ENCODE measurements around the gene IQCH.

IQCH gene

DNA sequence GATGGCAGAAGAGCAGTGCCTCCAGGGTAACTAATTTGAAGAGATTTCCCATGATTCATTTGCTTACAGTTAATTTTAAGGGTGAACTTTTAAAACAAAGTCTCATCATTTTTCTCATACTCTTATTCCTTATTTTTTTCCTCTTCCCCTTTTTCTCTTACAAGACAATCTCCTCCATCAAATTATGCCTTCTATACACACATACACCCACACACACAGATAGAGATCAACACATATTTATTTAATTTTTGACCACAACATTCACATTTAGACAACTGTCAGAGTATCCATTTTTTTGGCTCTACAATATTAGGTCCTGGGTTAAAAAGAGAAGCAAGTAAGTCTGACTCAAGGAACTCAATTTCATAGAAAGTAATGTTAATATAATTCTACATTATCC, 37.7 kb upstream of the IQCH start:
- DNase-seq (ENCODE audit: low read depth), result no peak
- TF ChIP-seq, protein P1, sequence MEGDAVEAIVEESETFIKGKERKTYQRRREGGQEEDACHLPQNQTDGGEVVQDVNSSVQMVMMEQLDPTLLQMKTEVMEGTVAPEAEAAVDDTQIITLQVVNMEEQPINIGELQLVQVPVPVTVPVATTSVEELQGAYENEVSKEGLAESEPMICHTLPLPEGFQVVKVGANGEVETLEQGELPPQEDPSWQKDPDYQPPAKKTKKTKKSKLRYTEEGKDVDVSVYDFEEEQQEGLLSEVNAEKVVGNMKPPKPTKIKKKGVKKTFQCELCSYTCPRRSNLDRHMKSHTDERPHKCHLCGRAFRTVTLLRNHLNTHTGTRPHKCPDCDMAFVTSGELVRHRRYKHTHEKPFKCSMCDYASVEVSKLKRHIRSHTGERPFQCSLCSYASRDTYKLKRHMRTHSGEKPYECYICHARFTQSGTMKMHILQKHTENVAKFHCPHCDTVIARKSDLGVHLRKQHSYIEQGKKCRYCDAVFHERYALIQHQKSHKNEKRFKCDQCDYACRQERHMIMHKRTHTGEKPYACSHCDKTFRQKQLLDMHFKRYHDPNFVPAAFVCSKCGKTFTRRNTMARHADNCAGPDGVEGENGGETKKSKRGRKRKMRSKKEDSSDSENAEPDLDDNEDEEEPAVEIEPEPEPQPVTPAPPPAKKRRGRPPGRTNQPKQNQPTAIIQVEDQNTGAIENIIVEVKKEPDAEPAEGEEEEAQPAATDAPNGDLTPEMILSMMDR (IDR thresholded peaks at IDR 0.05; ENCODE audit: insufficient read depth, low read depth, low read length, missing control alignments), result no peak
- no peak overlapping the region for H3K4me3 ChIP-seq (ENCODE audit: low read length)

DNA sequence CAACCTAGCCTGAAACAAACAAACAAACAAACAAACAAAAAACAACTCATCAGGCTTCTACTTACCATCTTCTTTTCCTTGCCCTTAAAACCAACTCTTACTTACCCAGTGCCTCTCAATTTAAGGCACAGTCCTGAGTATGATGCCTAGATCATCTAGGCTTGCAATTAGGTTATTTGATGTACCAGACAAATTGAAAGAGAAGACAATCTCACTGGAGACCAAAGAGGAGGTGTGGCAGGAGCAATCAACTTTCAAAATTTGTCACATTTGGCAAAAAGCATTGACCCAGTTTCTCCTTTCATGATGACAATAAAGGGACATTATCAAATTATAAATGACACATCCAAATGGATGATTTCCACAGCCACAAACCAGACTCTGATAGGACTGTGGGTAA, 36.2 kb upstream of the IQCH start:
- TF ChIP-seq, protein P1 (IDR thresholded peaks at IDR 0.05; ENCODE audit: insufficient read depth, low read depth, low read length, missing control alignments), result no peak
- H3K4me3 ChIP-seq (ENCODE audit: low read length), result no peak overlapping the region
- DNase-seq (ENCODE audit: low read depth), result no peak

DNA sequence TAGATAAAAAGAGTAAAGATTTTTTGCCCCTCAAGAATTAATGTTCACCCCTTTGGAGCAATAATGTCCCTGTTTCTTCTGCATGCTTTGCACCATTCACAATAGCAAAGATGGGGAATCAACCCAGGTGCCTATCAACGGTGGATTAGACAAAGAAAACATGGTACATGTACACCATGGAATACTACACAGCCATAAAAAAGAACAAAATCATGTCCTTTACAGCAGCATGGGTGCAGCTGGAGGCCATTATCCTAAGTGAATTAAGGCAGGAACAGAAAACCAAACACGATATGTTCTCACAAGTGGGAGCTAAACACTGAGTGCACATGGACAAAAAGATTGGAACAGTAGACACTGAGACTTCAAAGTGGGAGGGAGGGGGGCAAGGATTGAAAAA, 35.3 kb upstream of the IQCH start:
- no peak overlapping the region for H3K4me3 ChIP-seq (ENCODE audit: low read length)
- DNase-seq (ENCODE audit: low read depth), result no peak
- TF ChIP-seq, protein P1 (IDR thresholded peaks at IDR 0.05; ENCODE audit: insufficient read depth, low read depth, low read length, missing control alignments), result no peak

DNA sequence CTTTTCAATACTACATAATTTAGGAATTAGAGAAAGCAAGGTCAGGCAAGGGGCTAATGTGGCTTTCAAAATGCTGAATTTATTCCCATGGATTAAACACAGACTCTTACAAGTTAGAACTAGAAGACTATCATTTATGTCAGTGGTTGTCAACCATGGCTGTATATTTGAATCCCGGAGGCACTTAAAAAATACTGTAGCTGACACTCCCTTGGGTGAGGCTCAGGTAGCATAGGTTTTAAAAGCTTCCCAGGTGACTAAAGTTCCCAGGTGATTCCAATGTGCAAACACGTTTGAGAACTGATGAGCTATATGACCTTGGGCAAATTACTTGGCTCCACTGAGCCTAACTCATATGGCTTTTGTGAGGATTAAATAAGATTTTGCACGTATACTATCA, 29.7 kb upstream of the IQCH start:
- no peak overlapping the region for H3K4me3 ChIP-seq (ENCODE audit: low read length)
- TF ChIP-seq, protein P1 (IDR thresholded peaks at IDR 0.05; ENCODE audit: insufficient read depth, low read depth, low read length, missing control alignments), result no peak

DNA sequence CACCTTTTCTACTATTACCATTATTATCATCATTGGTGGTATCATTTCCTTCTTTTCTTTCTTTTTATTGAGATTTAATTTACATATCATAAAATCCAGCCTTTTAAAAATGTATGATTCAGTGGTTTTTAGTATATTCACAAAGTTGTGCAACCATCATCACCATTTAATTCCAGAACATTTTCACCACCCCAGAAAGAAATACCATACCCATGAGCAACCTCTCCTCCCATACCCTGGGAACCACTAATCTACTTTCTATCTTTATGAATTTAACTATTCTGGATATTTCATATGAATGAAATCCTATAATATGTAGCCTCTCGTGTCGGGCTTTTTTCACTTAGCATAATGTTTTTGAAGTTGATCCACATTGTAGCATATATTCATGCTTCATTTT, 29.2 kb upstream of the IQCH start:
- TF ChIP-seq, protein P1 (IDR thresholded peaks at IDR 0.05; ENCODE audit: insufficient read depth, low read depth, low read length, missing control alignments), result no peak
- no peak overlapping the region for H3K4me3 ChIP-seq (ENCODE audit: low read length)
- DNase-seq (ENCODE audit: low read depth), result peak; percentile 89

More for the DNA sequence above, 29.7 kb upstream of the IQCH start:
- peak; percentile 99 for DNase-seq (ENCODE audit: low read depth)

DNA sequence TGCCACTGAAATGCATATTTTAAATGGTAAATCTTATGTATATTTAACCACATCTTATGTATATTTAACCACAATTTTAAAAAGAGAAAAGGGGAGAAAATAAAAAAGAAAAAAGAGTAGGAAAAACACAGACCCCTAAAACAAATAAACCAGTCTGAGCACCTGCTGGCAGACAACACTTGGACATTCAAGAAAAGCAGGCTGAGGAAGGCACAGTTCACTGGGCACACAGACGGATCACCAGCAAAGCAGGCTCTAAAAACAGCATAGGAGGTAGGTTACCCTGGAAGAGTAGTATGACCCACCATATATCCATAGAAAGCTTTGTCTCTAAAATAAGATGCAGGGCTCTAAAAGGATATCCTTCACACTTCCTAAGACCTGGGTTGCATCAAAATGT, 27.2 kb upstream of the IQCH start:
- H3K4me3 ChIP-seq (ENCODE audit: low read length), result no peak overlapping the region
- TF ChIP-seq, protein P1 (IDR thresholded peaks at IDR 0.05; ENCODE audit: insufficient read depth, low read depth, low read length, missing control alignments), result no peak
- DNase-seq (ENCODE audit: low read depth), result no peak

DNA sequence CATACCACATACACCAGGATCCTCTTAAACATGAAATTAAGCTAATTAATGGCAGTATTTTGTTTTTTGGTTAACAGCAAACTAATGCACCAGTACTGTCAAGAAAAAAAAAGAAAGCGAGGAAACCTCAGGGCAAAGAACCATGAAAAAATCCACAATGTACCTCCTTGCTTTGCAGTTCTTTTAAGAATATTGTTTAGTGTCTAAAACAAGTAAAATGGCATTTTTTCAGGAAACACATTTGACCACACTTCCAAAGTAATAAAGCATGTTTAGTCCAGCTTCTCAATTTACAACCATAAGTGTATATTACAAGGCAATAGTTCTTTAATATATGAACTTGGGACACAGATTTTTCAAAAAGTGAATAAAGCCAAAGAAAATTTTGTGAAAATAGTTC, 26.7 kb upstream of the IQCH start:
- DNase-seq (ENCODE audit: low read depth), result no peak
- no peak overlapping the region for H3K4me3 ChIP-seq (ENCODE audit: low read length)
- TF ChIP-seq, protein P1 (IDR thresholded peaks at IDR 0.05; ENCODE audit: insufficient read depth, low read depth, low read length, missing control alignments), result no peak
